WTC11 (cell line): ENCODE results near the gene PTPRK. TPM values are rescaled to one million over a fixed set of nuclear protein-coding genes. Genes with fewer than 3 reads are reported as not detected.

Experiments
- CBFB ChIP-seq: sonication (generic); formaldehyde crosslinking; IDR thresholded peaks from 2 replicates; pipeline ENCODE4 v1.8.1; 2022; ENCODE audit warnings: mild to moderate bottlenecking, low read depth, missing genetic modification reagents
- ESRRA ChIP-seq: sonication (generic); formaldehyde crosslinking; IDR thresholded peaks from 2 replicates; pipeline ENCODE4 v1.8.1; 2022; ENCODE audit warnings: mild to moderate bottlenecking, missing genetic modification reagents, borderline replicate concordance
- ETV6 ChIP-seq: sonication (generic); formaldehyde crosslinking; IDR thresholded peaks from 2 replicates; pipeline ENCODE4 v1.8.1; 2022; ENCODE audit warnings: mild to moderate bottlenecking, missing genetic modification reagents
- FOXJ3 ChIP-seq: sonication (generic); formaldehyde crosslinking; IDR thresholded peaks from 2 replicates; pipeline ENCODE4 v1.9.0; 2021; ENCODE audit warnings: missing genetic modification reagents, mild to moderate bottlenecking, borderline replicate concordance
- FOXK1 ChIP-seq: sonication (generic); formaldehyde crosslinking; IDR thresholded peaks from 2 replicates; pipeline ENCODE4 v1.8.0; 2022; ENCODE audit warnings: mild to moderate bottlenecking, moderate library complexity, missing genetic modification reagents
- FOXP1 ChIP-seq: sonication (generic); formaldehyde crosslinking; IDR thresholded peaks from 2 replicates; pipeline ENCODE4 v1.8.0; 2022; ENCODE audit warnings: missing genetic modification reagents, mild to moderate bottlenecking, moderate library complexity, borderline replicate concordance
- JAZF1 ChIP-seq: fragments of 250-450 bp; sonication (Bioruptor Pico); IDR thresholded peaks from 2 replicates; pipeline ENCODE4 v1.9.0; 2021; ENCODE audit warnings: moderate library complexity, mild to moderate bottlenecking, inconsistent platforms
- KAT7 ChIP-seq: sonication (generic); formaldehyde crosslinking; IDR thresholded peaks from 2 replicates; pipeline ENCODE4 v1.8.1; 2023; ENCODE audit warnings: missing genetic modification reagents, mild to moderate bottlenecking, borderline replicate concordance
- MYBL2 ChIP-seq: sonication (generic); formaldehyde crosslinking; IDR thresholded peaks from 2 replicates; pipeline ENCODE4 v1.8.1; 2023; ENCODE audit warnings: mild to moderate bottlenecking, moderate library complexity, missing genetic modification reagents
- NFE2L1 ChIP-seq: sonication (generic); formaldehyde crosslinking; IDR thresholded peaks from 2 replicates; pipeline ENCODE4 v1.8.1; 2023; ENCODE audit warnings: missing genetic modification reagents
- RORB ChIP-seq: fragments of 250-450 bp; sonication (Bioruptor Pico); IDR thresholded peaks from 2 replicates; pipeline ENCODE4 v1.9.0; 2021; ENCODE audit warnings: mild to moderate bottlenecking
- SMAD3 ChIP-seq: sonication (generic); formaldehyde crosslinking; IDR thresholded peaks from 2 replicates; pipeline ENCODE4 v1.8.0; 2022; ENCODE audit warnings: missing genetic modification reagents, mild to moderate bottlenecking, borderline replicate concordance
- SOX15 ChIP-seq: fragments of 250-450 bp; sonication (Bioruptor Pico); IDR thresholded peaks from 2 replicates; pipeline ENCODE4 v1.9.0; 2021; ENCODE audit warnings: mild to moderate bottlenecking
- SP1 ChIP-seq: sonication (generic); formaldehyde crosslinking; conservative IDR thresholded peaks from 2 replicates; pipeline ENCODE4 v1.8.1; 2022; ENCODE audit warnings: missing genetic modification reagents
- TP53 ChIP-seq: sonication (generic); formaldehyde crosslinking; IDR thresholded peaks from 2 replicates; pipeline ENCODE4 v1.8.1; 2023; ENCODE audit warnings: mild to moderate bottlenecking, missing genetic modification reagents
- ZNF219 ChIP-seq: sonication (generic); formaldehyde crosslinking; IDR thresholded peaks from 2 replicates; pipeline ENCODE4 v1.8.0; 2023; ENCODE audit warnings: missing genetic modification reagents, mild to moderate bottlenecking, borderline replicate concordance
- ZNF263 ChIP-seq: sonication (generic); formaldehyde crosslinking; IDR thresholded peaks from 2 replicates; pipeline ENCODE4 v1.8.1; 2022; ENCODE audit warnings: low read depth, mild to moderate bottlenecking, moderate library complexity, missing genetic modification reagents
- ZNF317 ChIP-seq: sonication (generic); formaldehyde crosslinking; IDR thresholded peaks from 2 replicates; pipeline ENCODE4 v1.8.1; 2023; ENCODE audit warnings: low read depth, mild to moderate bottlenecking, moderate library complexity, missing genetic modification reagents, borderline replicate concordance
- ZNF396 ChIP-seq: fragments of 250-450 bp; sonication (Bioruptor Pico); IDR thresholded peaks from 2 replicates; pipeline ENCODE4 v1.8.0; 2021; ENCODE audit warnings: mild to moderate bottlenecking, moderate library complexity, borderline replicate concordance
- total RNA-seq: library from RNA; stranded (reverse); gene quantifications from 3 replicates; pipeline ENCODE4 v1.2.3, GENCODE V29; 2021
- TF ChIP-seq, protein P1 (sequence below): sonication (generic); formaldehyde crosslinking; IDR thresholded peaks from 2 replicates; pipeline ENCODE4 v1.8.0; 2023; ENCODE audit warnings: missing genetic modification reagents, mild to moderate bottlenecking, borderline replicate concordance
- TF ChIP-seq, protein P2 (sequence below): sonication (generic); formaldehyde crosslinking; IDR thresholded peaks from 2 replicates; pipeline ENCODE4 v1.8.1; 2022; ENCODE audit warnings: mild to moderate bottlenecking, moderate library complexity, missing genetic modification reagents
- TF ChIP-seq, protein P3 (sequence below): fragments of 250-450 bp; sonication (Bioruptor Pico); conservative IDR thresholded peaks from 2 replicates; pipeline ENCODE4 v1.9.0; 2021; ENCODE audit warnings: mild to moderate bottlenecking
- TF ChIP-seq, protein P4 (sequence below): sonication (generic); formaldehyde crosslinking; IDR thresholded peaks from 2 replicates; pipeline ENCODE4 v1.8.1; 2023; ENCODE audit warnings: mild to moderate bottlenecking, missing genetic modification reagents
- TF ChIP-seq, protein P5 (sequence below): sonication (generic); formaldehyde crosslinking; IDR thresholded peaks from 2 replicates; pipeline ENCODE4 v1.8.1; 2023; ENCODE audit warnings: mild to moderate bottlenecking, missing genetic modification reagents, moderate library complexity
- TF ChIP-seq, protein P6 (sequence below): sonication (generic); formaldehyde crosslinking; IDR thresholded peaks from 2 replicates; pipeline ENCODE4 v1.8.0; 2022; ENCODE audit warnings: mild to moderate bottlenecking, missing genetic modification reagents
- TF ChIP-seq, protein P7 (sequence below): fragments of 250-450 bp; sonication (Bioruptor Pico); IDR thresholded peaks from 2 replicates; pipeline ENCODE4 v1.9.0; 2021; ENCODE audit warnings: mild to moderate bottlenecking
- TF ChIP-seq, protein P8 (sequence below): sonication (generic); formaldehyde crosslinking; IDR thresholded peaks from 2 replicates; pipeline ENCODE4 v1.8.1; 2022; ENCODE audit warnings: low read depth, mild to moderate bottlenecking, moderate library complexity, missing genetic modification reagents, borderline replicate concordance
- TF ChIP-seq, protein P9 (sequence below): sonication (generic); formaldehyde crosslinking; conservative IDR thresholded peaks from 2 replicates; pipeline ENCODE4 v1.8.1; 2022; ENCODE audit warnings: mild to moderate bottlenecking, missing genetic modification reagents

The PTPRK gene
- total RNA-seq, 1 experiment from 2014 or later = 44.8 TPM

DNA sequence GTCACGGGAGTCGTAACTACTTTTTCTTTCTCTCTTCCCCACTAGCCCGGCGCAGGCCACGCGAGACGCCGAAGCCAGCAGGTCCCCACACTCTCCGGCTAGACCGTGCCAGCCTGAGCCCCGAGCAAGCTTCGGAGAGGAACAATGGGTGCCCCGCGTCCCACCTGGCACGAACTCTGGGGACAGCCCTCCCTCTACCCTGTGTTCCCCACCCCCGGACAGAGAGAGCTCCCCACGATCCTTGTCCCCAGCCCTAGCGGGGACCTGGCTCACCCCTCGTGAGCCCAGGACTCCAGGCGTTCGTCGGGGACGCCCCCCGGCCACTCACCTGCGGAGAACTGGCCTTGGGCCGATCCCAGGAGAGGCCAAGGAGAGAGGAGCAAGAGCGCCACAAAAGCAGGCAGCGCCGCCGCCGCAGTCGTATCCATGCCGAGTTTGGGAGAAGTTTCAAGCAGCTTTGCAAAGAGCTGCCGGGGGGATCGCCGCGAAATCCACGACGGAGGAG is 416 bp downstream of the PTPRK start (continued):
- TF ChIP-seq, protein P1, sequence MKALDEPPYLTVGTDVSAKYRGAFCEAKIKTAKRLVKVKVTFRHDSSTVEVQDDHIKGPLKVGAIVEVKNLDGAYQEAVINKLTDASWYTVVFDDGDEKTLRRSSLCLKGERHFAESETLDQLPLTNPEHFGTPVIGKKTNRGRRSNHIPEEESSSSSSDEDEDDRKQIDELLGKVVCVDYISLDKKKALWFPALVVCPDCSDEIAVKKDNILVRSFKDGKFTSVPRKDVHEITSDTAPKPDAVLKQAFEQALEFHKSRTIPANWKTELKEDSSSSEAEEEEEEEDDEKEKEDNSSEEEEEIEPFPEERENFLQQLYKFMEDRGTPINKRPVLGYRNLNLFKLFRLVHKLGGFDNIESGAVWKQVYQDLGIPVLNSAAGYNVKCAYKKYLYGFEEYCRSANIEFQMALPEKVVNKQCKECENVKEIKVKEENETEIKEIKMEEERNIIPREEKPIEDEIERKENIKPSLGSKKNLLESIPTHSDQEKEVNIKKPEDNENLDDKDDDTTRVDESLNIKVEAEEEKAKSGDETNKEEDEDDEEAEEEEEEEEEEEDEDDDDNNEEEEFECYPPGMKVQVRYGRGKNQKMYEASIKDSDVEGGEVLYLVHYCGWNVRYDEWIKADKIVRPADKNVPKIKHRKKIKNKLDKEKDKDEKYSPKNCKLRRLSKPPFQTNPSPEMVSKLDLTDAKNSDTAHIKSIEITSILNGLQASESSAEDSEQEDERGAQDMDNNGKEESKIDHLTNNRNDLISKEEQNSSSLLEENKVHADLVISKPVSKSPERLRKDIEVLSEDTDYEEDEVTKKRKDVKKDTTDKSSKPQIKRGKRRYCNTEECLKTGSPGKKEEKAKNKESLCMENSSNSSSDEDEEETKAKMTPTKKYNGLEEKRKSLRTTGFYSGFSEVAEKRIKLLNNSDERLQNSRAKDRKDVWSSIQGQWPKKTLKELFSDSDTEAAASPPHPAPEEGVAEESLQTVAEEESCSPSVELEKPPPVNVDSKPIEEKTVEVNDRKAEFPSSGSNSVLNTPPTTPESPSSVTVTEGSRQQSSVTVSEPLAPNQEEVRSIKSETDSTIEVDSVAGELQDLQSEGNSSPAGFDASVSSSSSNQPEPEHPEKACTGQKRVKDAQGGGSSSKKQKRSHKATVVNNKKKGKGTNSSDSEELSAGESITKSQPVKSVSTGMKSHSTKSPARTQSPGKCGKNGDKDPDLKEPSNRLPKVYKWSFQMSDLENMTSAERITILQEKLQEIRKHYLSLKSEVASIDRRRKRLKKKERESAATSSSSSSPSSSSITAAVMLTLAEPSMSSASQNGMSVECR (CRISPR knock-in tag) = no peak
- TF ChIP-seq SP1 (CRISPR knock-in tag) = no peak; the same call in 1 of the 2 replicates
- TF ChIP-seq, protein P2, sequence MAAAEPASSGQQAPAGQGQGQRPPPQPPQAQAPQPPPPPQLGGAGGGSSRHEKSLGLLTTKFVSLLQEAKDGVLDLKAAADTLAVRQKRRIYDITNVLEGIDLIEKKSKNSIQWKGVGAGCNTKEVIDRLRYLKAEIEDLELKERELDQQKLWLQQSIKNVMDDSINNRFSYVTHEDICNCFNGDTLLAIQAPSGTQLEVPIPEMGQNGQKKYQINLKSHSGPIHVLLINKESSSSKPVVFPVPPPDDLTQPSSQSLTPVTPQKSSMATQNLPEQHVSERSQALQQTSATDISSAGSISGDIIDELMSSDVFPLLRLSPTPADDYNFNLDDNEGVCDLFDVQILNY (CRISPR knock-in tag) = no peak
- TF ChIP-seq, protein P3, sequence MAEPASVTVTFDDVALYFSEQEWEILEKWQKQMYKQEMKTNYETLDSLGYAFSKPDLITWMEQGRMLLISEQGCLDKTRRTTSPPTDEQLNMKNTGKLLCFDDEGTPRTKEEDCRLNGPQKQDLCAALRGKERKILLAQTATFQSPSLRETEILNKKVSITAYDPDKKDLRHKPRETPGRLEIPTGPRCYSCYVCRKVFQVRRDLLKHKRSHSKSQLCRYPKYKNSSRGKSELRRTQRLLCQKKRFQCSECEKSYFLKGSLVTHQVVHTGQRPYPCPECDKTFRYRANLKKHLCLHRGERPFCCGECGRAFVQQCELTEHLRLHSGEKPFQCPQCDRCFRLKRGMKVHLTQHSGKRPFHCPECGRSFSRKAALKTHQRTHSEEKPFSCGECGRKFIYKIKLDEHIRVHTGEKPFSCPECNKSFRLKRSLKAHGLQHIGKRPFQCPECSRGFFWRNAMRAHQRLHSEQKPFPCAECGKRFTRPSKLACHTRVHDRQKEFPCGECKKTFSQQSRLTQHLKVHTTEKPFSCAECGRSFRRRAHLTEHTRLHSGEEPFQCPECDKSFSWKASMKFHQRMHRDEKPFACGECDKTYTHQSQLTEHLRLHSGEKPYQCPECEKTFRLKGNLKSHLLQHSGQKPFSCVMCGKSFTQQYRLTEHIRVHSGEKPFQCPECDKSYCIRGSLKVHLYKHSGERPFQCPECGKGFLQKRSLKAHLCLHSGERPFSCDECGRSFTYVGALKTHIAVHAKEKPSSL = no peak
- no peak for TF ChIP-seq ETV6 (CRISPR knock-in tag)
- TF ChIP-seq ZNF263 = no peak
- TF ChIP-seq, protein P4, sequence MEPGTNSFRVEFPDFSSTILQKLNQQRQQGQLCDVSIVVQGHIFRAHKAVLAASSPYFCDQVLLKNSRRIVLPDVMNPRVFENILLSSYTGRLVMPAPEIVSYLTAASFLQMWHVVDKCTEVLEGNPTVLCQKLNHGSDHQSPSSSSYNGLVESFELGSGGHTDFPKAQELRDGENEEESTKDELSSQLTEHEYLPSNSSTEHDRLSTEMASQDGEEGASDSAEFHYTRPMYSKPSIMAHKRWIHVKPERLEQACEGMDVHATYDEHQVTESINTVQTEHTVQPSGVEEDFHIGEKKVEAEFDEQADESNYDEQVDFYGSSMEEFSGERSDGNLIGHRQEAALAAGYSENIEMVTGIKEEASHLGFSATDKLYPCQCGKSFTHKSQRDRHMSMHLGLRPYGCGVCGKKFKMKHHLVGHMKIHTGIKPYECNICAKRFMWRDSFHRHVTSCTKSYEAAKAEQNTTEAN (CRISPR knock-in tag) = 0 out of 2 replicates have a peak, but pooled peaks have one; percentile 31
- TF ChIP-seq, protein P5, sequence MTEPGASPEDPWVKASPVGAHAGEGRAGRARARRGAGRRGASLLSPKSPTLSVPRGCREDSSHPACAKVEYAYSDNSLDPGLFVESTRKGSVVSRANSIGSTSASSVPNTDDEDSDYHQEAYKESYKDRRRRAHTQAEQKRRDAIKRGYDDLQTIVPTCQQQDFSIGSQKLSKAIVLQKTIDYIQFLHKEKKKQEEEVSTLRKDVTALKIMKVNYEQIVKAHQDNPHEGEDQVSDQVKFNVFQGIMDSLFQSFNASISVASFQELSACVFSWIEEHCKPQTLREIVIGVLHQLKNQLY (CRISPR knock-in tag) = no peak
- TF ChIP-seq MYBL2 (CRISPR knock-in tag) = peak; percentile 45; the same call in 1 of the 2 replicates
- TF ChIP-seq RORB (CRISPR knock-in tag) = no peak
- TF ChIP-seq, protein P6, sequence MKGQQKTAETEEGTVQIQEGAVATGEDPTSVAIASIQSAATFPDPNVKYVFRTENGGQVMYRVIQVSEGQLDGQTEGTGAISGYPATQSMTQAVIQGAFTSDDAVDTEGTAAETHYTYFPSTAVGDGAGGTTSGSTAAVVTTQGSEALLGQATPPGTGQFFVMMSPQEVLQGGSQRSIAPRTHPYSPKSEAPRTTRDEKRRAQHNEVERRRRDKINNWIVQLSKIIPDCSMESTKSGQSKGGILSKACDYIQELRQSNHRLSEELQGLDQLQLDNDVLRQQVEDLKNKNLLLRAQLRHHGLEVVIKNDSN = no peak
- TF ChIP-seq CBFB (CRISPR knock-in tag) = no peak
- 0 out of 2 replicates have a peak, but pooled peaks have one; percentile 37 for TF ChIP-seq FOXP1 (CRISPR knock-in tag)
- no peak for TF ChIP-seq ZNF317 (CRISPR knock-in tag)
- TF ChIP-seq, protein P7, sequence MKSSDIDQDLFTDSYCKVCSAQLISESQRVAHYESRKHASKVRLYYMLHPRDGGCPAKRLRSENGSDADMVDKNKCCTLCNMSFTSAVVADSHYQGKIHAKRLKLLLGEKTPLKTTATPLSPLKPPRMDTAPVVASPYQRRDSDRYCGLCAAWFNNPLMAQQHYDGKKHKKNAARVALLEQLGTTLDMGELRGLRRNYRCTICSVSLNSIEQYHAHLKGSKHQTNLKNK = no peak
- TF ChIP-seq SMAD3 (CRISPR knock-in tag) = no peak
- no peak for TF ChIP-seq TP53 (CRISPR knock-in tag)
- TF ChIP-seq JAZF1 (CRISPR knock-in tag) = no peak
- TF ChIP-seq NFE2L1 = peak; percentile 48; the same call in 1 of the 2 replicates
- no peak for TF ChIP-seq SOX15 (CRISPR knock-in tag)
- TF ChIP-seq ZNF396 (CRISPR knock-in tag) = no peak
- peak; percentile 55; the same call in 1 of the 2 replicates for TF ChIP-seq ESRRA (CRISPR knock-in tag)
- TF ChIP-seq, protein P8, sequence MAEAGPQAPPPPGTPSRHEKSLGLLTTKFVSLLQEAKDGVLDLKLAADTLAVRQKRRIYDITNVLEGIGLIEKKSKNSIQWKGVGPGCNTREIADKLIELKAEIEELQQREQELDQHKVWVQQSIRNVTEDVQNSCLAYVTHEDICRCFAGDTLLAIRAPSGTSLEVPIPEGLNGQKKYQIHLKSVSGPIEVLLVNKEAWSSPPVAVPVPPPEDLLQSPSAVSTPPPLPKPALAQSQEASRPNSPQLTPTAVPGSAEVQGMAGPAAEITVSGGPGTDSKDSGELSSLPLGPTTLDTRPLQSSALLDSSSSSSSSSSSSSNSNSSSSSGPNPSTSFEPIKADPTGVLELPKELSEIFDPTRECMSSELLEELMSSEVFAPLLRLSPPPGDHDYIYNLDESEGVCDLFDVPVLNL (CRISPR knock-in tag) = no peak
- no peak for TF ChIP-seq KAT7 (CRISPR knock-in tag)
- no peak for TF ChIP-seq FOXJ3
- TF ChIP-seq, protein P9, sequence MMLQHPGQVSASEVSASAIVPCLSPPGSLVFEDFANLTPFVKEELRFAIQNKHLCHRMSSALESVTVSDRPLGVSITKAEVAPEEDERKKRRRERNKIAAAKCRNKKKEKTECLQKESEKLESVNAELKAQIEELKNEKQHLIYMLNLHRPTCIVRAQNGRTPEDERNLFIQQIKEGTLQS = 0 out of 2 replicates have a peak, but pooled peaks have one; percentile 34
- peak; percentile 51; the same call in 1 of the 2 replicates for TF ChIP-seq FOXK1 (CRISPR knock-in tag)
- TF ChIP-seq ZNF219 = no peak
